CD4-positive, alpha-beta T cell (primary cell): Measurements from ENCODE around the gene THADA. TPM values are rescaled to one million over a fixed set of nuclear protein-coding genes. Genes with fewer than 3 reads are reported as not detected.
A peak's percentile ranks its signal among the peaks of the same experiment; 100 is the strongest.

Experiments
- ATAC-seq: fragments of 200-7000 bp; cut with Tn5 transposase; one replicate; pipeline ENCODE4 v1.10.0; 2022; ENCODE audit warnings: mild to moderate bottlenecking; ENCODE audit not compliant: poor library complexity
- CTCF ChIA-PET: fragments of 350-600 bp; sonication (Branson Sonifier 250); formaldehyde crosslinking; loops from one replicate; lab custom pipeline; 2021; ENCODE audit warnings: antibody characterized with exemption, inconsistent platforms; lab: Charles Lee
- POLR2A ChIA-PET: fragments of 350-600 bp; sonication (Branson Sonifier 250); formaldehyde crosslinking; loops from one replicate; lab custom pipeline; 2021; ENCODE audit warnings: antibody characterized with exemption, inconsistent platforms; lab: Charles Lee
- DNase-seq, 14 experiments: peaks; one replicate each; pipeline ENCODE4 v3.0.0-alpha.2; 2013 to 2020; ENCODE audit warnings: mixed read lengths in 2 of 14
- H3K27ac ChIP-seq, 2 donors: one replicate each; pipeline versions ENCODE4 v1.5.1 to v1.7.0; 2013; ENCODE audit warnings: low read length in 2 of 2, low read depth in 1 of 2, mild to moderate bottlenecking in 1 of 2
- H3K27me3 ChIP-seq, 2 experiments: 1 replicate in 1 of 2; 2 replicates in 1 of 2; pipeline versions ENCODE4 v1.6.1 to v1.7.0; 2013; ENCODE audit warnings: low read length in 2 of 2, control low read depth in 1 of 2, mild to moderate bottlenecking in 1 of 2, moderate library complexity in 1 of 2; ENCODE audit not compliant: insufficient read depth in 2 of 2, control insufficient read depth in 1 of 2
- H3K36me3 ChIP-seq: one replicate; pipeline ENCODE4 v1.6.1; 2013; ENCODE audit warnings: low read length, control low read depth; ENCODE audit not compliant: insufficient read depth
- H3K4me1 ChIP-seq: one replicate; pipeline ENCODE4 v1.6.1; 2013; ENCODE audit warnings: low read length, control low read depth; ENCODE audit not compliant: insufficient read depth
- H3K4me3 ChIP-seq: one replicate; pipeline ENCODE4 v1.5.1; 2013; ENCODE audit warnings: mild to moderate bottlenecking, low read length, moderate library complexity
- H3K9me3 ChIP-seq, 2 experiments: 1 replicate in 1 of 2; 2 replicates in 1 of 2; pipeline versions ENCODE4 v1.6.1 to v1.7.0; 2013; ENCODE audit warnings: low read length in 2 of 2, mild to moderate bottlenecking in 2 of 2, control low read depth in 1 of 2, moderate library complexity in 1 of 2; ENCODE audit not compliant: control insufficient read depth in 1 of 2, insufficient read depth in 1 of 2
- H3K27ac Mint-ChIP-seq: one replicate; pipeline ENCODE4 v1.8.0; 2020; ENCODE audit warnings: mixed read lengths
- H3K27me3 Mint-ChIP-seq: one replicate; pipeline ENCODE4 v1.8.0; 2021; ENCODE audit warnings: mixed read lengths
- H3K36me3 Mint-ChIP-seq: one replicate; pipeline ENCODE4 v1.8.0; 2021; ENCODE audit warnings: low read depth, mixed read lengths
- H3K4me1 Mint-ChIP-seq: one replicate; pipeline ENCODE4 v1.8.0; 2021; ENCODE audit warnings: low read depth, mixed read lengths
- H3K4me3 Mint-ChIP-seq: one replicate; pipeline ENCODE4 v1.8.0; 2020; ENCODE audit warnings: mild to moderate bottlenecking, mixed read lengths
- H3K9me3 Mint-ChIP-seq: one replicate; pipeline ENCODE4 v1.8.0; 2020; ENCODE audit warnings: mixed read lengths
- intact Hi-C, 2 experiments: fragments of 100-400 bp; cut with DNase I in 1 of 2; cut with micrococcal nuclease in 1 of 2; formaldehyde crosslinking; loops; one replicate each; pipeline versions ENCODE4 v1.15.1 to v1.9.0; 2023 to 2025; cut with DNase I, micrococcal nuclease
- total RNA-seq, 174 experiments: library from RNA in 2 of 174; stranded (reverse) in 2 of 174; gene quantifications; one replicate each; pipeline ENCODE4 v1.2.3 and lab custom pipeline; 2021 to 2026
- TF ChIP-seq, protein P1 (sequence below): fragments of 200-600 bp; IDR thresholded peaks from one replicate; pipeline ENCODE4 v1.8.0; 2022; ENCODE audit warnings: antibody characterized with exemption, mild to moderate bottlenecking

The THADA gene
- total RNA-seq, 2 experiments from 2014 or later, result 29.3 to 32.9 TPM

DNA sequence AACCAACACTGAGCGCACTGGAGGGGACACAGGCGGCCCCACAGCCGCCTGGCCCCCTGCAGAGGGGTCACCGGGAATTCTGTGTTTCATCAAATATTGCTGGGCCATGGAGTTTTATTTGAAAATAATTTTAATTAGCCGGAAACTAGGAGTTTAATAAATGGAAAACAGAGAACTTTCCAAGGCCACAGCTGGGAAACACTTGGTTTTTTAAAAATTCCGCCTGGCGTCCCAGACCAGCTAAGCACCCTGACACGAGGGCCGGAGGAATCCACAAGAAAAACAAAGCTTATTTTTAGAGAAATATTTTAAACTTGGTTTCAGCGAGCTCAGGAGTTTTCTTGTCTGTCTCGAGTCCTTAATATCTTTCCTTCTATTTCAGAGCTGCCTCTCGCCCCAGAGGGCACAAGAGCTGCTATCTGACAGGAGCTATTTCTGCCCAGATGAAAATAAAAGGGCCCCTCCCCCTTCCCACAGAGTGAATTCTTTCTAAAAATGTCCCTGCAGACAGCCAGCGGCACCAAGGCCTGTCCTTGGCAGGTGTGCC lies 377.6 kb downstream of the THADA start:
- Mint-ChIP-seq H3K9me3 (no peaks in the 10 kb centered on the region), H3K27ac (peak overlapping the region; percentile 98), H3K4me1 (peaks cover 65% of the 10 kb centered on the region), H3K27me3 (peaks cover 10% of the 10 kb centered on the region), H3K4me3 (peak overlapping the region; percentile 87), H3K36me3 (peaks cover 47% of the 10 kb centered on the region)
- Histone ChIP-seq H3K4me3 (peak overlapping the region; percentile 97), H3K36me3 (peaks cover 25% of the 10 kb centered on the region), H3K27me3 (no peaks in the 10 kb centered on the region), H3K27ac (peak overlapping the region; percentile 62 to 92), H3K4me1 (peaks cover 75% of the 10 kb centered on the region), H3K9me3 (no peaks in the 10 kb centered on the region)
- intact Hi-C loops, result loop anchor here (1.0 kb wide), 2 partner anchors 8 to 23 kb away; no protein-coding TSS in a partner anchor
- TF ChIP-seq, protein P1, sequence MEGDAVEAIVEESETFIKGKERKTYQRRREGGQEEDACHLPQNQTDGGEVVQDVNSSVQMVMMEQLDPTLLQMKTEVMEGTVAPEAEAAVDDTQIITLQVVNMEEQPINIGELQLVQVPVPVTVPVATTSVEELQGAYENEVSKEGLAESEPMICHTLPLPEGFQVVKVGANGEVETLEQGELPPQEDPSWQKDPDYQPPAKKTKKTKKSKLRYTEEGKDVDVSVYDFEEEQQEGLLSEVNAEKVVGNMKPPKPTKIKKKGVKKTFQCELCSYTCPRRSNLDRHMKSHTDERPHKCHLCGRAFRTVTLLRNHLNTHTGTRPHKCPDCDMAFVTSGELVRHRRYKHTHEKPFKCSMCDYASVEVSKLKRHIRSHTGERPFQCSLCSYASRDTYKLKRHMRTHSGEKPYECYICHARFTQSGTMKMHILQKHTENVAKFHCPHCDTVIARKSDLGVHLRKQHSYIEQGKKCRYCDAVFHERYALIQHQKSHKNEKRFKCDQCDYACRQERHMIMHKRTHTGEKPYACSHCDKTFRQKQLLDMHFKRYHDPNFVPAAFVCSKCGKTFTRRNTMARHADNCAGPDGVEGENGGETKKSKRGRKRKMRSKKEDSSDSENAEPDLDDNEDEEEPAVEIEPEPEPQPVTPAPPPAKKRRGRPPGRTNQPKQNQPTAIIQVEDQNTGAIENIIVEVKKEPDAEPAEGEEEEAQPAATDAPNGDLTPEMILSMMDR, result no peak
- DNase-seq (peak in 1 of 14 experiments; percentile 16), ATAC-seq (peak; percentile 0)
- POLR2A ChIA-PET, result interaction anchor here (0.7 to 21.5 kb wide), 12 partner anchors 7 to 408 kb away, joined by 3 to 1478 read pairs (median 6); partner anchors contain the start of gene ZFP36L2
- CTCF ChIA-PET, result interaction anchor here (0.8 to 13.6 kb wide), 6 partner anchors 11 to 84 kb away, joined by 3 to 303 read pairs (median 4); no protein-coding TSS in a partner anchor

DNA sequence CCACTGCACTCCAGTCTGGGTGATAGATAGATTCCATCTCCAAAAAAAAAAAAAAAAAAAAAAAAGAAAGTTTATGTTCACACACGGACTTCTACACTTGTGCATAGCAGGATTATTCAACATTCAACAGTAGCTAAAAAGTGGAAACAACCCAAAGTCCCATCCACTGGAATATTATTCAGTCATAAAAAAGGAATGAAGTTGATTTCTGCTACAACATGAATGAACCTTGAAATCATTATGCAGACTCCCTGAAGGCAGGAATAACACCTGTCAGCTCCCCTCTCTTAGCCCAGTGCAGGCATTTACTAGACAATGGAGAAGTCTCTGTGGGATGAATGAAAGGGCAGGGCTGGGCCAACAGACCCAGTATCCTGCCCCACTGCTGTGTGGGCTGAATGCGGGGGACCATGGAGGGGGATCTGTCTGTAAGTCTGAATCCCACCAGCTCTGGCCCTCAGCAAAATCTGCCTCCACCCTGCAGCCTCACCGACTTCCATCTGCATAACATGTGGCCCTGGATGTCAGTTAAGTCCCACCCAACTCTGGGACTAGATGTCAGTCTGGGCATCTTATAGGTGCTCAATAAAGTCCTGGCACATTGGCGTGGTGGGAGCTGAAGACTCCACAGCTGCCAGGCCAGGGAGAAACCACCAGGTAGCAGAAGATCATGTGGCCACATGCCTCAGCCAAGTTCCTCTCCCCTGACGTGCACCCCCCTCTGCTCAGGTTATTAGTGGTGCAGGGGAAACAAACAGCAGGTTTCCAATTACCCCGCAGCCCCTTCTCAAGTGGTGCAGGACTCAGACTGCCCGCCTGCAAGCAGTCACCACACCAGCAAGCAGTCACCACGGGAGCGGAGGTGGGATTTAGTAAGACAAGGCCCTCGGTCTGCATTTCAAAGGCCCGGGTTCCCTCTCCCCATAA lies 378.3 kb downstream of the THADA start:
- DNase-seq (peak in 3 of 14 experiments; percentile 34 to 50 (median 40)), ATAC-seq (no peak)
- Histone ChIP-seq H3K27ac (peak overlapping the region; percentile 62 to 92), H3K4me3 (no peak overlapping the region), H3K36me3 (peaks cover 17% of the 10 kb centered on the region), H3K9me3 (no peaks in the 10 kb centered on the region), H3K4me1 (peaks cover 83% of the 10 kb centered on the region), H3K27me3 (no peaks in the 10 kb centered on the region)
- H3K4me3 Mint-ChIP-seq, result peak overlapping the region; percentile 59
- ChIA-PET POLR2A (interaction anchor here (1.0 to 21.5 kb wide), 10 partner anchors 8 to 407 kb away, joined by 3 to 1478 read pairs (median 46); partner anchors contain the start of gene ZFP36L2), CTCF (interaction anchor here (0.8 to 13.6 kb wide), 5 partner anchors 11 to 84 kb away, joined by 3 to 303 read pairs (median 4); no protein-coding TSS in a partner anchor)
- H3K27me3 Mint-ChIP-seq, result peaks cover 10% of the 10 kb centered on the region
- H3K4me1 Mint-ChIP-seq, result peaks cover 68% of the 10 kb centered on the region
- H3K27ac Mint-ChIP-seq, result peak overlapping the region; percentile 98
- H3K36me3 Mint-ChIP-seq, result peaks cover 39% of the 10 kb centered on the region
- intact Hi-C loops, result loop anchor here (1.0 to 2.0 kb wide), 3 partner anchors 7 to 47 kb away; no protein-coding TSS in a partner anchor
- no peaks in the 10 kb centered on the region for H3K9me3 Mint-ChIP-seq
- TF ChIP-seq, protein P1, result no peak

DNA sequence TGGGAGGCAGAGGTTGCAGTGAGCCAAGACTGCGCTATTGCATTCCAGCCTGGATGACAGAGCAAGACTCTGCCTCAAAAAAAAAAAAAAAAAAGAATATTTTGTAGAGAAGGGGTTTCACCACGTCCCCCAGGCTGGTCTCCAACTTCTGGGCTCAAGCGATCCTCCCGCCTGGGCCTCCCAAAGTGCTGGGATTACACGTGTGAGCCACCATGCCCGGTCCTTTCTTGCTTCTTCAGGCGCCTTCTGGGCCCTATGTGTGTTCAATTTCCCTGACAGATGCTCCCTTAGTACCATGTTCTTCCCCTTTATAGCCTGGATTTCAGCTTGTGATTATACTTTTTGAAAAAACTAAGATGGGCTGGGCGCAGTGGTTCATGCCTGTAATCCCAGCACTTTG lies 379.2 kb downstream of the THADA start:
- ATAC-seq (no peak), DNase-seq (no peak)
- Histone ChIP-seq H3K4me3 (no peak overlapping the region), H3K27me3 (no peaks in the 10 kb centered on the region), H3K4me1 (peaks cover 82% of the 10 kb centered on the region), H3K27ac (no peak overlapping the region), H3K9me3 (no peaks in the 10 kb centered on the region), H3K36me3 (peaks cover 9% of the 10 kb centered on the region)
- intact Hi-C loops, result loop anchor here in 1 of 2 experiments (2.0 kb wide), 1 partner anchor 46 kb away; no protein-coding TSS in a partner anchor
- H3K9me3 Mint-ChIP-seq, result no peaks in the 10 kb centered on the region
- peaks cover 6% of the 10 kb centered on the region for H3K27me3 Mint-ChIP-seq
- TF ChIP-seq, protein P1, result no peak
- ChIA-PET CTCF (interaction anchor here (0.8 to 13.6 kb wide), 2 partner anchors 83 to 90 kb away, joined by 4 to 303 read pairs; no protein-coding TSS in a partner anchor), POLR2A (interaction anchor here (9.6 to 21.5 kb wide), 4 partner anchors 9 to 80 kb away, joined by 154 to 1478 read pairs (median 648); partner anchors contain the start of gene ZFP36L2)
- peaks cover 31% of the 10 kb centered on the region for H3K36me3 Mint-ChIP-seq
- peak overlapping the region; percentile 98 for H3K27ac Mint-ChIP-seq
- no peak overlapping the region for H3K4me3 Mint-ChIP-seq
- peaks cover 65% of the 10 kb centered on the region for H3K4me1 Mint-ChIP-seq
